ENCODE results near the gene SLC16A9. TPM values are rescaled to one million over a fixed set of nuclear protein-coding genes. Genes with fewer than 3 reads are reported as not detected.
A peak's percentile ranks its signal among the peaks of the same experiment; 100 is the strongest.

SLC16A9 gene
- total RNA-seq, 1 donor, result 1.5 TPM

DNA sequence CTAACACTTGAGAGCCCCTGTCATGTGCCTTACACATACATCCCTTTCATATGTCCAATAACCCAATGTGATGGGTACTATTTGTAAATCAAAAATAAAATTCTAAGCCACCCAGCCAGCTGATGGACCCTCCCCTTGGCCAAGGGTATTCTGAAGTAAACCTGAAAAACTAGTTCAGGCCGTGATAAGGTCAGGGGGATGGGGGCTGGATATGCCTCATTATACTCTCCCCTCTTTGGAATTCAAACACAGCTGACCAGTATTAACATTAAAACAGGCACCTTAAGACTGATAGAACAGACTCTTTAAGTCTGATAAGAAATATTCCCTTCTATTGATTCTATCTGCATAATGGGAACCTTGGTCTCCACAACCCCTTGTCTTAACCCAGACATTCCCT lies 51.9 kb downstream of the SLC16A9 start:
- no peak overlapping the region for H3K4me3 ChIP-seq (ENCODE audit: low read depth, low read length)
- TF ChIP-seq, protein P1, sequence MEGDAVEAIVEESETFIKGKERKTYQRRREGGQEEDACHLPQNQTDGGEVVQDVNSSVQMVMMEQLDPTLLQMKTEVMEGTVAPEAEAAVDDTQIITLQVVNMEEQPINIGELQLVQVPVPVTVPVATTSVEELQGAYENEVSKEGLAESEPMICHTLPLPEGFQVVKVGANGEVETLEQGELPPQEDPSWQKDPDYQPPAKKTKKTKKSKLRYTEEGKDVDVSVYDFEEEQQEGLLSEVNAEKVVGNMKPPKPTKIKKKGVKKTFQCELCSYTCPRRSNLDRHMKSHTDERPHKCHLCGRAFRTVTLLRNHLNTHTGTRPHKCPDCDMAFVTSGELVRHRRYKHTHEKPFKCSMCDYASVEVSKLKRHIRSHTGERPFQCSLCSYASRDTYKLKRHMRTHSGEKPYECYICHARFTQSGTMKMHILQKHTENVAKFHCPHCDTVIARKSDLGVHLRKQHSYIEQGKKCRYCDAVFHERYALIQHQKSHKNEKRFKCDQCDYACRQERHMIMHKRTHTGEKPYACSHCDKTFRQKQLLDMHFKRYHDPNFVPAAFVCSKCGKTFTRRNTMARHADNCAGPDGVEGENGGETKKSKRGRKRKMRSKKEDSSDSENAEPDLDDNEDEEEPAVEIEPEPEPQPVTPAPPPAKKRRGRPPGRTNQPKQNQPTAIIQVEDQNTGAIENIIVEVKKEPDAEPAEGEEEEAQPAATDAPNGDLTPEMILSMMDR (IDR thresholded peaks at IDR 0.05; ENCODE audit: insufficient read depth, low read length), result no peak
- DNase-seq (ENCODE audit: low read depth), result no peak

DNA sequence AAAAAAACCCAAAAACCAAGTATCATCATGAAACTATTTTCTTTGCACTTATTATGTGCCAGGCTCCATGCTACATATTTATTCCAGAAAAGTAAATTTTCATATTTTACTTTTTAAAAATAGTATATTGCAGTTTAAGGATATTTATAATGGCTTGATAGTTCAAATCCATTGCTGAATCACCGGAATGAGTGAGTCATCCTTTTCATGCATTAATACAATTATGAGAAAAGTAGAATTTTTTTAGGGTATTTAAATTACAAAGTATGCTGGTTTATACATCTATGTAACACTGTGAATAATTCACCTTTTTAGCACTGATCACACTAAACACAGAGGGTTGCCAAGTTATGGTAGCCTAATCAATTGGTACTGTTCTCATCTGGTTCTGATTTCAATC lies 54.3 kb downstream of the SLC16A9 start:
- TF ChIP-seq, protein P1 (IDR thresholded peaks at IDR 0.05; ENCODE audit: insufficient read depth, low read length), result no peak
- H3K4me3 ChIP-seq (ENCODE audit: low read depth, low read length), result no peak overlapping the region
- DNase-seq (ENCODE audit: low read depth), result peak; percentile 12

- DNase-seq (ENCODE audit: low read depth), result peak; percentile 16
- H3K4me3 ChIP-seq (ENCODE audit: low read depth, low read length), result no peak overlapping the region
- TF ChIP-seq, protein P1 (IDR thresholded peaks at IDR 0.05; ENCODE audit: insufficient read depth, low read length), result no peak
Measured at GRCh38 chr10:59654007-59654406, 55.6 kb downstream of the SLC16A9 start.

DNA sequence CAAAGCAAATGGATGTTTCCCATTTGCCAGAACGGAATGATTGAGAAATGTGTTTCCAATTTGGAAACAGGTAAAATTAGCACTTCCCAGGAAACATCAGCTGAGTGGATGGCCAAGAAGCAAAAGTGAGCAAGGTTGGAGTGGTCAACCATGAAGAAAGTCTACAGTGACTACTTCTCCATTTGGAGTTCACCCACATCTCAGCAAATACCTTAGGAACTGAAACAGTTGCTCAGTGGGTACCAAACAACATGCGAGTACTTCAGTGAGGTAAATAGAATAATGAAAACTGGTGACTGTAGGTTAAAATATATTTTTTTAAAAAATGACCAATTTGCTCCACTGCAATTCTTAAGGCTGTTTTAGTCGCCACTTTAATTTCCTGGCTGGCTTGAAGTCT lies 57.7 kb downstream of the SLC16A9 start:
- TF ChIP-seq, protein P1 (IDR thresholded peaks at IDR 0.05; ENCODE audit: insufficient read depth, low read length), result no peak
- no peak overlapping the region for H3K4me3 ChIP-seq (ENCODE audit: low read depth, low read length)
- no peak for DNase-seq (ENCODE audit: low read depth)

DNA sequence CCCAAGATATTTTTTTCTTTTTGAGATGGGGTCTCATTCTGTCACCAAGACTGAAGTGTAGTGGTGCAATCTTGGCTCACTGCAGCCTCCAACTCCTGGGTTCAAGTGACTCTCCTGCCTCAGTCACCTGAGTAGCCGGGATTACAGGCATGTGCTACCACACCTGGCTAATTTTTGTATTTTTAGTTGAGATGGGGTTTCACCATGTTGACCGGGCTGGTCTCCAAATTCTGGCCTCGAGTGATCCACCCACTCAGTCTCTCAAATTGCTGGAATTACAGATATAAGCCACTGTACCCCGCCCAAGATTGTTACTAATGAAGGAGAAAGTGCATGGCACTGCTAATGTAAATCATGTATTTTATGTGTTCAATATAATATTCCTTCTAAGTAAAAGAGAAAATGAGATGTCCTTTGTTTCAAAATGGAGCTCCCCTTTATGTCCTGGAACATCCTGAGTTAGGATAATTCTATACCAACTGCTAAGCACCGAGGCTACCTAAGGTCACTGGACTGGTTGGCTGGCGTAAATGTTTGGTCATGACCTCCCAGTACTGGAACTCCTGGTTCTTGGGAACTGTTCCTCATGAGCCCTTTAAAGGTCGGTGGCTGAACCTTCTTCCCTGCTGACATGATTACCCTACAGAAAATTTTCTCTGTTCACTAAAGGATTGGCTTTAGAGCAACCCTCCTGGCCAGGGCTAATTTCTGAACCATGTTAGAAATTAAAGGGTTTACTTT lies 59.9 kb downstream of the SLC16A9 start:
- TF ChIP-seq, protein P1 (IDR thresholded peaks at IDR 0.05; ENCODE audit: insufficient read depth, low read length), result no peak
- no peak overlapping the region for H3K4me3 ChIP-seq (ENCODE audit: low read depth, low read length)
- DNase-seq (ENCODE audit: low read depth), result no peak

DNA sequence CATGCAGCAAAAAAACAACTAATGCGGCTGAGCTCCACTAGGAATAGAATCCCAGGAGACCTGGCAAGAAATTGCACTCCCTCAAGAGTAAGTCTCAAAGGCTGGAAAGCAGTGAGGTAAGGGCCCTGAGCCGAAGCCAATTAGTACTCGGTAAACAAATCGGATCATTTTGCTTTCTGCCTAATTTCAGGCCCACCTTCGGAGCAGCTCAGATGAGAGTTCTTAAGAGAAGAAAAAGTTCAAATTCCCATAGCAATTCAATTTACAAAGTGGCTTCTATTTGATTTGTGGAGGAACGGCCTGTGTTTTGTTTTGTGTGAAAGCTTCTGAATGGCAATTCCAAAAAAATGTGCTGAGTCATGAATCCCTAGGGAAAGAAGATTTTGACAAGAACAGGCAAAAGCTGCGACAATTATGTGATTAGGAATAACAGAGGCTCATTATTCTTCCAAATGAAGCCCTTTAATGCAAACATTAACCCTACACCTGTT lies 60.9 kb downstream of the SLC16A9 start:
- H3K4me3 ChIP-seq (ENCODE audit: low read depth, low read length), result no peak overlapping the region
- TF ChIP-seq, protein P1 (IDR thresholded peaks at IDR 0.05; ENCODE audit: insufficient read depth, low read length), result no peak
- peak; percentile 65 for DNase-seq (ENCODE audit: low read depth)

All from fibroblast of the aortic adventitia (primary cell).